IMR-90 (cell line): ENCODE results near the gene SLC26A8.

ENCODE experiments used
- BHLHE40 ChIP-seq: fragments of 150-350 bp; IDR thresholded peaks from 2 replicates; pipeline ENCODE4 v1.6.1; 2016; ENCODE audit warnings: mild to moderate bottlenecking, low read depth, low read length
- CEBPB ChIP-seq: IDR thresholded peaks from 2 replicates; pipeline ENCODE4 v1.6.1; 2012; ENCODE audit warnings: low read depth, low read length, improper control_type of control experiment
- CHD1 ChIP-seq: IDR thresholded peaks from 2 replicates; pipeline ENCODE4 v1.6.1; 2012; ENCODE audit warnings: low read depth, low read length, improper control_type of control experiment
- CTCF ChIP-seq: conservative IDR thresholded peaks from 2 replicates; pipeline ENCODE4 v1.5.1; 2012; ENCODE audit warnings: mild to moderate bottlenecking, low read depth, low read length, improper control_type of control experiment
- ELK1 ChIP-seq: fragments of 150-350 bp; IDR thresholded peaks from 2 replicates; pipeline ENCODE4 v1.6.1; 2016; ENCODE audit warnings: low read depth, mild to moderate bottlenecking, low read length, moderate library complexity, borderline replicate concordance
- MAFK ChIP-seq: IDR thresholded peaks from 2 replicates; pipeline ENCODE4 v1.6.1; 2012; ENCODE audit warnings: low read depth, low read length, improper control_type of control experiment
- MAZ ChIP-seq: IDR thresholded peaks from 2 replicates; pipeline ENCODE4 v1.6.1; 2012; ENCODE audit warnings: low read depth, mild to moderate bottlenecking, low read length, improper control_type of control experiment, moderate library complexity, borderline replicate concordance
- MXI1 ChIP-seq: IDR thresholded peaks from 2 replicates; pipeline ENCODE4 v1.6.1; 2012; ENCODE audit warnings: low read depth, mild to moderate bottlenecking, low read length, moderate library complexity, borderline replicate concordance
- POLR2A ChIP-seq: IDR thresholded peaks from 2 replicates; pipeline ENCODE4 v1.6.1; 2012; ENCODE audit warnings: mild to moderate bottlenecking, low read depth, low read length
- RAD21 ChIP-seq: IDR thresholded peaks from 2 replicates; pipeline ENCODE4 v1.6.1; 2012; ENCODE audit warnings: low read length, improper control_type of control experiment
- RCOR1 ChIP-seq: IDR thresholded peaks from 2 replicates; pipeline ENCODE4 v1.6.1; 2012; ENCODE audit warnings: mild to moderate bottlenecking, low read length, improper control_type of control experiment; ENCODE audit not compliant: insufficient replicate concordance
- RFX5 ChIP-seq: IDR thresholded peaks from 2 replicates; pipeline ENCODE4 v1.8.0; 2012; ENCODE audit warnings: low read depth, mild to moderate bottlenecking, low read length, moderate library complexity

GRCh38 chr6:35933844-35934243 lies 90.6 kb downstream of the SLC26A8 start:
- TF ChIP-seq RAD21, result no peak
- no peak for TF ChIP-seq CTCF
- no peak for TF ChIP-seq RFX5
- no peak for TF ChIP-seq MXI1
- no peak for TF ChIP-seq BHLHE40
- TF ChIP-seq POLR2A, result no peak
- no peak for TF ChIP-seq ELK1
- no peak for TF ChIP-seq MAZ
- no peak for TF ChIP-seq CEBPB
- TF ChIP-seq RCOR1, result no peak
- no peak for TF ChIP-seq CHD1
- no peak for TF ChIP-seq MAFK
